ENCODE measurements around the gene PWWP2B. TPM values are rescaled to one million over a fixed set of nuclear protein-coding genes. Genes with fewer than 3 reads are reported as not detected.
"Not testable (repeated sequence)": the region's sequence is repeated elsewhere in the genome, so short reads cannot be mapped to it uniquely, and the experiment has no call there.

PWWP2B gene
- total RNA-seq, 1 donor from 2014 or later: 12.9 TPM

DNA sequence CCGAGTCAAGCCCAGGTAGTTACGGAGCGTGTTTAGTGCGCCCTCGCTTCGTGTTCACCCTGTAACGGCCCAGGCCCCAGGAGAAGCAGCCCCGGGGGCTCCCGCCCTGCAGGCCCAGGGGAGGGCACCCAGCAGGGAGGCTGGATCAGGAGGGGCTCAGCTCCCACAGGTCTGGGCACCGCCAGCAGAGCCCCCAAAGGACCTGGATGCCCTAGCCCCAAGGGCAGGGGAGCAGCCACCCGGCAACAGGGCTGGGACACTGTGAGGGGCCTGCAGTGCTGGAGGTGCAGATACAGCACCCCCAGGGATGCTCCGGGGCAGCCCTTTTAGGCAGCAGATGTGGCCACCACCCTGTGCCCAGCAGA, 35.2 kb downstream of the PWWP2B start:
- Mint-ChIP-seq H3K36me3 (ENCODE audit: unreplicated experiment) (no peaks in the 10 kb centered on the region), H3K4me3 (ENCODE audit: unreplicated experiment) (no peak overlapping the region), H3K4me1 (ENCODE audit: unreplicated experiment) (peaks cover 7% of the 10 kb centered on the region), H3K27me3 (ENCODE audit: unreplicated experiment) (no peaks in the 10 kb centered on the region), H3K9me3 (ENCODE audit: unreplicated experiment) (no peaks in the 10 kb centered on the region), H3K27ac (ENCODE audit: unreplicated experiment) (no peak overlapping the region)
- no peak for DNase-seq (ENCODE audit: extremely low spot score, unreplicated experiment)
- TF ChIP-seq CTCF (IDR thresholded peaks at IDR 0.05): no peak

DNA sequence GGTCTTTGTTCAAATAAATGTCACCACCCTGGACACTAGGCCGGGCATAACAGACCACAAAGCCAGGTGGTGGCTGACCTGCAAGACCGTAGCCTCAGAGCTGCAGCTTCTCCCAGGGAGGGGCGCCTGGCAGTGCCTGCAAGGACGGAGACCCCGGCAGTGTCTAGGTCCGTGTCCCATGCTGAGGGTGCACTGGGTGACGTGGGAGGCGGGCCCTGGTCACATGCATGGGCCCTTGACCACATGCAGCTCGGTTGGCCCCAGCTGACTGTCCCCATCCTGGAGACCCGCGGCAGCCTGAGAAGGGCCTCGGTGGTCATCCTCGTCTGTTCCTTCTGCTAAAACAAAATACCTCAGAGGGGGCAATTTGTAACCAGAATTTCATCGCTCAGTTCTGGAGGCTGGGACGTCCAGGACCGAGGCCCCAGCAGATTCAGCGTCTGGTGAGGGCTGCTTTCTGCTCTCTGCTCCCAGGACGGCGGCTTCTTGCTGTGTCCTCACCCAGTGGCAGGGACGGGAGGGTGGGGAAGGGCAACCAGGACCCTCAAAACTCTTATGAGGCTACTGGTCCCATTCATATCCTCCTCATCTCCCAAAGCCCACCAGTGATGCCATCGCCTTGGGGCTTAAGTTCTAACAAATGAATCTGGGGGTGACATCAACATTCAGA, 36.8 kb downstream of the PWWP2B start:
- no peak for DNase-seq (ENCODE audit: extremely low spot score, unreplicated experiment)
- H3K4me3 Mint-ChIP-seq (ENCODE audit: unreplicated experiment): no peak overlapping the region
- H3K27me3 Mint-ChIP-seq (ENCODE audit: unreplicated experiment): no peaks in the 10 kb centered on the region
- H3K27ac Mint-ChIP-seq (ENCODE audit: unreplicated experiment): no peak overlapping the region
- TF ChIP-seq CTCF (IDR thresholded peaks at IDR 0.05): no peak
- H3K9me3 Mint-ChIP-seq (ENCODE audit: unreplicated experiment): no peaks in the 10 kb centered on the region
- H3K36me3 Mint-ChIP-seq (ENCODE audit: unreplicated experiment): no peaks in the 10 kb centered on the region
- peaks cover 12% of the 10 kb centered on the region for H3K4me1 Mint-ChIP-seq (ENCODE audit: unreplicated experiment)

- no peak for TF ChIP-seq CTCF (IDR thresholded peaks at IDR 0.05)
- DNase-seq (ENCODE audit: extremely low spot score, unreplicated experiment): no peak
- Mint-ChIP-seq H3K4me3 (ENCODE audit: unreplicated experiment) (no peak overlapping the region), H3K9me3 (ENCODE audit: unreplicated experiment) (no peaks in the 10 kb centered on the region), H3K27me3 (ENCODE audit: unreplicated experiment) (no peaks in the 10 kb centered on the region), H3K27ac (ENCODE audit: unreplicated experiment) (no peak overlapping the region), H3K36me3 (ENCODE audit: unreplicated experiment) (no peaks in the 10 kb centered on the region), H3K4me1 (ENCODE audit: unreplicated experiment) (peaks cover 16% of the 10 kb centered on the region)
Measured at GRCh38 chr10:132434405-132435005, 37.5 kb downstream of the PWWP2B start.

DNA sequence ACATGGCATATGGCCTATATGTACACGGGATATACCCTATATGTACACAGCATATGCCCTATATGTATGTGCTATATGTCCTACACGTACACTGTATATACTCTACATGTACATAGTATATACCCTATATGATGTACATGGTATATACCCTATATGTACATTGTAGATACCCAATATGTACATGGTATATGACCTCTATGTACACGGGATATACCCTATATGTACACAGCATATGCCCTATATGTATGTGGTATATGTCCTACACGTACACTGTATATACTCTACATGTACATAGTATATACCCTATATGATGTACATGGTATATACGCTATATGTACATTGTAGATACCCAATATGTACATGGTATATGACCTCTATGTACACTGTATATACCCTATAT, 38.3 kb downstream of the PWWP2B start:
- peaks cover 11% of the 10 kb centered on the region for H3K4me1 Mint-ChIP-seq (ENCODE audit: unreplicated experiment)
- DNase-seq (ENCODE audit: extremely low spot score, unreplicated experiment): not testable (repeated sequence)

DNA sequence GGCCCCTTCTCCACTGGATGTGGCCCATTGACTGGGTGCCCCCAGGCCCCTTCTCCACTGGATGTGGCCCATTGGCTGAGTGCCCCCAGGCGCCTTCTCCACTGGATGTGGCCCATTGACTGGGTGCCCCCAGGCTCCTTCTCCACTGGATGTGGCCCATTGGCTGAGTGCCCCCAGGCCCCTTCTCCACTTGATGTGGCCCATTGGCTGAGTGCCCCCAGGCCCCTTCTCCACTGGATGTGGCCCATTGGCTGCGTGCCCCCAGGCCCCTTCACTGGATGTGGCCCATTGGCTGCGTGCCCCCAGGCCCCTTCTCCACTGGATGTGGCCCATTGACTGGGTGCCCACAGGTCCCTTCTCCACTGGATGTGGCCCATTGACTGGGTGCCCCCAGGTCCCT, 39.1 kb downstream of the PWWP2B start:
- DNase-seq (ENCODE audit: extremely low spot score, unreplicated experiment); H3K36me3 Mint-ChIP-seq (ENCODE audit: unreplicated experiment); H3K27me3 Mint-ChIP-seq (ENCODE audit: unreplicated experiment); H3K9me3 Mint-ChIP-seq (ENCODE audit: unreplicated experiment); H3K27ac Mint-ChIP-seq (ENCODE audit: unreplicated experiment); H3K4me3 Mint-ChIP-seq (ENCODE audit: unreplicated experiment): not testable (repeated sequence)
- H3K4me1 Mint-ChIP-seq (ENCODE audit: unreplicated experiment): peaks cover 11% of the 10 kb centered on the region

More for the DNA sequence above, 38.3 kb downstream of the PWWP2B start:
- H3K36me3 Mint-ChIP-seq (ENCODE audit: unreplicated experiment); H3K27me3 Mint-ChIP-seq (ENCODE audit: unreplicated experiment); H3K27ac Mint-ChIP-seq (ENCODE audit: unreplicated experiment); H3K9me3 Mint-ChIP-seq (ENCODE audit: unreplicated experiment); H3K4me3 Mint-ChIP-seq (ENCODE audit: unreplicated experiment): not testable (repeated sequence)

DNA sequence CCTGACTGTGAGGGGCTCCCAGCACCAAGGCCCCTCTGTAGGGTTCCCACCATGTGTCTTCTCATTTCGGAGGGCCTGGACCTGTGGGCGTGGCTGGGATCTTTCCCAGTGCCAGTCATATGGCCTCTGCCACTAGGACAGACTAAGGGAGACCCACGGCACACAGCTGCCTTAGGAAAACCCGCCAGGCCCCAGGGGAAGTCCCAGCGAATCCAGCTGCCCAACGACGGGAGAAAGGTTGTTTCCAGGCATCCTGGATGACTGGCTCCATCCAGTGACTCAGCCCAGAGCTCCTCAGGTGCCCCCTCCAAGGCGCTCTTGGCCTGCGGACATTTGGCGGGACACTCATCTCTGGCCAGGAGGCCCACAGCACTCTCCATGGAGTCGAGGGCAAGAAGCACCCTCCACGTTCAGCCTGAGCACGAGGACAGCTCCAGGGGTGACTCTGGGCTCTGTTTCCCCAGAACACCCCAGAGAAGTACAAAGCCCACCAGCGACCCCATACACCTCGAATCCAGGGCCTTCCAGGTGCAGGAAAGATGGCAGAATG, 39.9 kb downstream of the PWWP2B start:
- no peak overlapping the region for H3K27ac Mint-ChIP-seq (ENCODE audit: unreplicated experiment)
- no peaks in the 10 kb centered on the region for H3K36me3 Mint-ChIP-seq (ENCODE audit: unreplicated experiment)
- DNase-seq (ENCODE audit: extremely low spot score, unreplicated experiment): no peak
- peaks cover 12% of the 10 kb centered on the region for H3K4me1 Mint-ChIP-seq (ENCODE audit: unreplicated experiment)
- H3K9me3 Mint-ChIP-seq (ENCODE audit: unreplicated experiment): no peaks in the 10 kb centered on the region
- H3K27me3 Mint-ChIP-seq (ENCODE audit: unreplicated experiment): no peaks in the 10 kb centered on the region
- H3K4me3 Mint-ChIP-seq (ENCODE audit: unreplicated experiment): no peak overlapping the region
- no peak for TF ChIP-seq CTCF (IDR thresholded peaks at IDR 0.05)
